B cell (primary cell): ENCODE measurements around the gene ZNF816. TPM values are rescaled to one million over a fixed set of nuclear protein-coding genes. Genes with fewer than 3 reads are reported as not detected.

Experiments
- ATAC-seq: fragments of 200-7000 bp; cut with Tn5 transposase; one replicate; pipeline ENCODE4 v1.10.0; 2021; ENCODE audit warnings: low read depth, mild to moderate bottlenecking, moderate number of reproducible peaks, moderate library complexity
- CTCF ChIA-PET: fragments of 350-600 bp; sonication (Branson Sonifier 250); formaldehyde crosslinking; loops from one replicate; lab custom pipeline; 2021; ENCODE audit warnings: antibody characterized with exemption, inconsistent platforms; lab: Charles Lee
- POLR2A ChIA-PET: fragments of 350-600 bp; sonication (Branson Sonifier 250); formaldehyde crosslinking; loops from one replicate; lab custom pipeline; 2021; ENCODE audit warnings: antibody characterized with exemption; lab: Charles Lee
- DNase-seq: peaks from one replicate; pipeline ENCODE4 v3.0.0; 2013
- H2AFZ ChIP-seq: 2 replicates; pipeline ENCODE4 v1.6.1; 2012; ENCODE audit warnings: mild to moderate bottlenecking, low read depth, low read length; ENCODE audit not compliant: insufficient read depth, poor library complexity, severe bottlenecking
- H3K27ac ChIP-seq, 2 donors: 1 replicate in 1 of 2; 2 replicates in 1 of 2; pipeline ENCODE4 v1.5.1; 2012 to 2013; ENCODE audit warnings: low read length in 2 of 2, mild to moderate bottlenecking in 2 of 2, moderate library complexity in 1 of 2
- H3K27me3 ChIP-seq, 4 experiments: fragments of 200-600 bp in 1 of 4; sonication (generic) in 1 of 4; replicated peaks in 1 of 4; 1 replicate in 2 of 4; 2 replicates in 2 of 4; pipeline versions ENCODE4 v1.6.1 to v1.7.0; 2013 to 2016; ENCODE audit warnings: low read length in 3 of 4, mild to moderate bottlenecking in 2 of 4, mixed read lengths in 1 of 4, moderate library complexity in 1 of 4; ENCODE audit not compliant: insufficient read depth in 4 of 4, control insufficient read depth in 3 of 4; ENCODE audit errors: control extremely low read depth in 1 of 4
- H3K36me3 ChIP-seq, 2 experiments: replicated peaks in 1 of 2; 1 replicate in 1 of 2; 2 replicates in 1 of 2; pipeline versions ENCODE4 v1.6.1 to v1.7.1; 2013; ENCODE audit warnings: low read length in 1 of 2; ENCODE audit not compliant: insufficient read depth in 2 of 2, control insufficient read depth in 1 of 2; ENCODE audit errors: control extremely low read depth in 1 of 2, extremely low read depth in 1 of 2
- H3K4me1 ChIP-seq, 2 donors: fragments of 200-600 bp in 1 of 2; sonication (generic) in 1 of 2; 1 replicate in 1 of 2; 2 replicates in 1 of 2; pipeline versions ENCODE4 v1.5.1 to v1.6.1; 2013 to 2017; ENCODE audit warnings: low read length in 2 of 2; ENCODE audit not compliant: control insufficient read depth in 2 of 2, insufficient read depth in 2 of 2
- H3K4me2 ChIP-seq: replicated peaks from 2 replicates; pipeline ENCODE3; 2012; ENCODE audit warnings: mild to moderate bottlenecking, low read depth, low read length; ENCODE audit not compliant: poor library complexity, severe bottlenecking
- H3K4me3 ChIP-seq, 5 experiments: fragments of 200-600 bp in 1 of 5; sonication (generic) in 1 of 5; 1 replicate in 3 of 5; 2 replicates in 2 of 5; pipeline versions ENCODE4 v1.5.1 to v1.7.0; 2011 to 2016; ENCODE audit warnings: low read length in 4 of 5, mild to moderate bottlenecking in 4 of 5, low read depth in 2 of 5, control low read depth in 1 of 5, moderate library complexity in 1 of 5; ENCODE audit not compliant: insufficient read depth in 1 of 5; ENCODE audit errors: control extremely low read depth in 1 of 5, extremely low read depth in 1 of 5
- H3K79me2 ChIP-seq: fragments of 200-600 bp; sonication (generic); one replicate; pipeline ENCODE4 v1.6.0; 2016; ENCODE audit warnings: low read length; ENCODE audit not compliant: control insufficient read depth, insufficient read depth
- H3K9ac ChIP-seq: fragments of 200-600 bp; sonication (generic); 2 replicates; pipeline ENCODE4 v1.6.1; 2017; ENCODE audit warnings: mild to moderate bottlenecking, low read length, moderate library complexity
- H3K9me3 ChIP-seq, 3 donors: one replicate each; pipeline versions ENCODE4 v1.6.1 to v1.7.1; 2013; ENCODE audit warnings: low read length in 2 of 3; ENCODE audit not compliant: control insufficient read depth in 2 of 3, insufficient read depth in 1 of 3; ENCODE audit errors: control extremely low read depth in 1 of 3
- H4K20me1 ChIP-seq: 2 replicates; pipeline ENCODE4 v1.6.0; 2012; ENCODE audit warnings: mild to moderate bottlenecking, low read length; ENCODE audit not compliant: insufficient read depth, control insufficient read depth, poor library complexity, severe bottlenecking
- H3K27ac Mint-ChIP-seq: one replicate; pipeline ENCODE4 v1.8.0; 2021; ENCODE audit warnings: mixed read lengths
- H3K27me3 Mint-ChIP-seq: one replicate; pipeline ENCODE4 v1.8.0; 2021; ENCODE audit warnings: mixed read lengths
- H3K4me1 Mint-ChIP-seq: one replicate; pipeline ENCODE4 v1.8.0; 2021; ENCODE audit warnings: mixed read lengths
- H3K4me3 Mint-ChIP-seq: one replicate; pipeline ENCODE4 v1.8.0; 2021; ENCODE audit warnings: mixed read lengths
- H3K9me3 Mint-ChIP-seq: one replicate; pipeline ENCODE4 v1.8.0; 2022; ENCODE audit warnings: mixed read lengths; ENCODE audit not compliant: insufficient read depth
- EZH2 ChIP-seq: IDR thresholded peaks from 2 replicates; pipeline ENCODE4 v1.6.1; 2012; ENCODE audit warnings: borderline replicate concordance, low read depth, mild to moderate bottlenecking, moderate library complexity, low read length; ENCODE audit not compliant: insufficient read depth, poor library complexity, severe bottlenecking
- WGBS: methylation state at CpG from one replicate; pipeline ENCODE4 v1.1.5; 2013; ENCODE audit warnings: missing lambda C conversion rate; ENCODE audit not compliant: insufficient coverage; 5-methylcytosine and 5-hydroxymethylcytosine counted together
- intact Hi-C: fragments of 100-400 bp; cut with micrococcal nuclease; formaldehyde crosslinking; loops from one replicate; pipeline ENCODE4 v1.10.0; 2022
- polyA plus RNA-seq: library from polyadenylated mRNA; depleted of rRNA; stranded (reverse); fragments of >200 nt; gene quantifications from 2 replicates; pipeline ENCODE4 v1.2.3, GENCODE V29; 2012
- total RNA-seq, 2 donors: library from RNA; stranded (reverse); fragments of 120-200 nt in 1 of 2; gene quantifications; 1 replicate in 1 of 2; 2 replicates in 1 of 2; pipeline versions ENCODE4 v1.2.3 to v1.2.4, GENCODE V29; 2013 to 2022
- TF ChIP-seq, protein P1 (sequence below): fragments of 200-600 bp; IDR thresholded peaks from one replicate; pipeline ENCODE4 v1.8.0; 2022; ENCODE audit warnings: antibody characterized with exemption, mild to moderate bottlenecking

The ZNF816 gene
- total and polyA plus RNA-seq, 2 donors (not counting 1 experiment from before 2014, with no cell fraction given), result 4.5 to 25.0 TPM

GRCh38 chr19:52922841-52923777 is 39.6 kb downstream of the ZNF816 start, which contains the start of gene ZNF888:
Gene ZNF888, minus strand, starts transcription at chr19:52923428. Its CDS starts 5,555 bp downstream, at chr19:52917873.
- peaks cover 0 to 3% of the 10 kb centered on the region in 2 experiments for H3K36me3 ChIP-seq

More at GRCh38 chr19:52922841-52923777, 39.6 kb downstream of the ZNF816 start, which contains the start of gene ZNF888:
- WGBS, result 3% methylated on average over 31 of the region's 55 CpGs
- Histone ChIP-seq H3K4me3 (peak within 1 kb of the TSS; percentile 82 to 97 (median 88)), H3K9ac (peak within 1 kb of the TSS; percentile 94), H3K27ac (peak within 1 kb of the TSS; percentile 66 to 84), H2AFZ (peak within 1 kb of the TSS; percentile 95), H3K9me3 (peaks cover 0 to 6% (median 0%) of the 10 kb centered on the region in 3 donors), H4K20me1 (no peaks in the 10 kb centered on the region), H3K27me3 (no peaks in the 10 kb centered on the region), H3K4me1 (peaks cover 11 to 18% of the 10 kb centered on the region in 2 donors), H3K4me2 (peak within 1 kb of the TSS; percentile 93), H3K79me2 (peaks cover 5% of the 10 kb centered on the region)
- Mint-ChIP-seq H3K9me3 (no peaks in the 10 kb centered on the region), H3K27me3 (no peaks in the 10 kb centered on the region), H3K27ac (peak within 1 kb of the TSS; percentile 93), H3K4me3 (peak within 1 kb of the TSS; percentile 97), H3K4me1 (peaks cover 28% of the 10 kb centered on the region)
- no peak for TF ChIP-seq EZH2
- TF ChIP-seq, protein P1, sequence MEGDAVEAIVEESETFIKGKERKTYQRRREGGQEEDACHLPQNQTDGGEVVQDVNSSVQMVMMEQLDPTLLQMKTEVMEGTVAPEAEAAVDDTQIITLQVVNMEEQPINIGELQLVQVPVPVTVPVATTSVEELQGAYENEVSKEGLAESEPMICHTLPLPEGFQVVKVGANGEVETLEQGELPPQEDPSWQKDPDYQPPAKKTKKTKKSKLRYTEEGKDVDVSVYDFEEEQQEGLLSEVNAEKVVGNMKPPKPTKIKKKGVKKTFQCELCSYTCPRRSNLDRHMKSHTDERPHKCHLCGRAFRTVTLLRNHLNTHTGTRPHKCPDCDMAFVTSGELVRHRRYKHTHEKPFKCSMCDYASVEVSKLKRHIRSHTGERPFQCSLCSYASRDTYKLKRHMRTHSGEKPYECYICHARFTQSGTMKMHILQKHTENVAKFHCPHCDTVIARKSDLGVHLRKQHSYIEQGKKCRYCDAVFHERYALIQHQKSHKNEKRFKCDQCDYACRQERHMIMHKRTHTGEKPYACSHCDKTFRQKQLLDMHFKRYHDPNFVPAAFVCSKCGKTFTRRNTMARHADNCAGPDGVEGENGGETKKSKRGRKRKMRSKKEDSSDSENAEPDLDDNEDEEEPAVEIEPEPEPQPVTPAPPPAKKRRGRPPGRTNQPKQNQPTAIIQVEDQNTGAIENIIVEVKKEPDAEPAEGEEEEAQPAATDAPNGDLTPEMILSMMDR, result no peak
- intact Hi-C loops, result loop anchor here (2.0 kb wide), 4 partner anchors 20 to 180 kb away; partner anchors contain the start of genes ZNF160, ZNF320 and ZNF816
- DNase-seq (peak; percentile 89), ATAC-seq (peak; percentile 100)
- ChIA-PET POLR2A (no interaction called here), CTCF (no interaction called here)
